Breast epithelium (tissue), 3 donors: ENCODE data around the gene MKRN2.

Source experiments
- POLR2A ChIP-seq: fragments of 450-650 bp; IDR thresholded peaks from one replicate; pipeline ENCODE4 v1.6.1; 2016; ENCODE audit warnings: antibody characterized with exemption, mild to moderate bottlenecking, moderate library complexity
- TF ChIP-seq, protein P1 (sequence below), 3 donors: fragments of 450-650 bp; IDR thresholded peaks; one replicate each; pipeline ENCODE4 v1.5.1; 2016 to 2017; ENCODE audit warnings: antibody characterized with exemption in 3 of 3, mild to moderate bottlenecking in 3 of 3, moderate library complexity in 3 of 3

DNA sequence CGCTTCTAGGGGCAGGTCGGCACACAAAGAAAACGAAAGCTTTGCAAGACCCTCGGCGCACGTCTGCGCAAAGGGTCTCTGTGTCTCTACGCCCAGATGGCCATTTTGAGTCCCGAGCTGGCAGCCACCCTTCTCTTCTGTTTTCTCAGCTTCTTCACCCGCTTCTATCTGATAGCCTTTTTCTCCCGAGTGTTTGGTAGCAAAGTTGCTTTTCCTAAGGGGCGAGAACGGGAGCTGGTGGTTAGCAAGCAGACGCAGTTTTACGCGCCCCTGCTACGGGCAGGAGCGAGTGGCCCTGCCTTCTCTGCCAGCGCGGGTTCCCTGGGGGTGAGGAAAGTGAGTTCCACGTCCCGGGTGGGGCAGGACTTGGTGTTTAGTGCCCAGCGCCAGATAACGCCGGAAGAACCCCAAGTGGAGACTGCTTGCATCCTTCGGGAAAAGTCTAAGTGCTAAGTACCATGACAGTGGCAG is 2.9 kb upstream of the MKRN2 start:
- TF ChIP-seq, protein P1, sequence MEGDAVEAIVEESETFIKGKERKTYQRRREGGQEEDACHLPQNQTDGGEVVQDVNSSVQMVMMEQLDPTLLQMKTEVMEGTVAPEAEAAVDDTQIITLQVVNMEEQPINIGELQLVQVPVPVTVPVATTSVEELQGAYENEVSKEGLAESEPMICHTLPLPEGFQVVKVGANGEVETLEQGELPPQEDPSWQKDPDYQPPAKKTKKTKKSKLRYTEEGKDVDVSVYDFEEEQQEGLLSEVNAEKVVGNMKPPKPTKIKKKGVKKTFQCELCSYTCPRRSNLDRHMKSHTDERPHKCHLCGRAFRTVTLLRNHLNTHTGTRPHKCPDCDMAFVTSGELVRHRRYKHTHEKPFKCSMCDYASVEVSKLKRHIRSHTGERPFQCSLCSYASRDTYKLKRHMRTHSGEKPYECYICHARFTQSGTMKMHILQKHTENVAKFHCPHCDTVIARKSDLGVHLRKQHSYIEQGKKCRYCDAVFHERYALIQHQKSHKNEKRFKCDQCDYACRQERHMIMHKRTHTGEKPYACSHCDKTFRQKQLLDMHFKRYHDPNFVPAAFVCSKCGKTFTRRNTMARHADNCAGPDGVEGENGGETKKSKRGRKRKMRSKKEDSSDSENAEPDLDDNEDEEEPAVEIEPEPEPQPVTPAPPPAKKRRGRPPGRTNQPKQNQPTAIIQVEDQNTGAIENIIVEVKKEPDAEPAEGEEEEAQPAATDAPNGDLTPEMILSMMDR (IDR thresholded peaks at IDR 0.05), result no peak
- TF ChIP-seq POLR2A, result no peak
